Activated T-helper 1 cell treated with anti-CD3 and anti-CD28 coated beads, Interleukin-12 subunit alpha, Interleukin-12 subunit beta, Interleukin-2, Interleukin-4 antibody, amounts not matched to agents 30 ng/mL and 10 ng/mL and 1 ng/mL, durations not matched to agents 14 hours and 24 hours and 36 hours (primary cell): ENCODE results near the gene STXBP2. TPM values are rescaled to one million over a fixed set of nuclear protein-coding genes. Genes with fewer than 3 reads are reported as not detected.

Experiments
- DNase-seq: peaks from one replicate; pipeline ENCODE4 v3.0.0; 2021; ENCODE audit warnings: low spot score
- H3K27ac Mint-ChIP-seq: one replicate; pipeline ENCODE4 v1.8.0; 2021; ENCODE audit warnings: mild to moderate bottlenecking, mixed read lengths
- H3K27me3 Mint-ChIP-seq: one replicate; pipeline ENCODE4 v1.8.0; 2022; ENCODE audit warnings: mild to moderate bottlenecking, moderate library complexity, mixed read lengths; ENCODE audit not compliant: insufficient read depth
- H3K36me3 Mint-ChIP-seq: one replicate; pipeline ENCODE4 v1.8.0; 2021; ENCODE audit warnings: low read depth, mixed read lengths
- H3K4me1 Mint-ChIP-seq: one replicate; pipeline ENCODE4 v1.8.0; 2021; ENCODE audit warnings: low read depth, mixed read lengths
- H3K4me3 Mint-ChIP-seq: one replicate; pipeline ENCODE4 v1.8.0; 2021; ENCODE audit warnings: mild to moderate bottlenecking, moderate library complexity, mixed read lengths
- H3K9me3 Mint-ChIP-seq: one replicate; pipeline ENCODE4 v1.8.0; 2021; ENCODE audit warnings: mixed read lengths
- intact Hi-C: fragments of 100-400 bp; cut with micrococcal nuclease; formaldehyde crosslinking; loops from one replicate; pipeline ENCODE4 v1.15.1; 2024
- total RNA-seq: library from RNA; stranded (reverse); gene quantifications from 2 replicates; pipeline ENCODE4 v1.2.3, GENCODE V29; 2022

Gene STXBP2
- total RNA-seq, 1 donor from 2014 or later = 102 TPM

GRCh38 chr19:7690779-7691258 is 53.9 kb downstream of the STXBP2 start:
- no peak overlapping the region for H3K27ac Mint-ChIP-seq
- DNase-seq = no peak

DNA sequence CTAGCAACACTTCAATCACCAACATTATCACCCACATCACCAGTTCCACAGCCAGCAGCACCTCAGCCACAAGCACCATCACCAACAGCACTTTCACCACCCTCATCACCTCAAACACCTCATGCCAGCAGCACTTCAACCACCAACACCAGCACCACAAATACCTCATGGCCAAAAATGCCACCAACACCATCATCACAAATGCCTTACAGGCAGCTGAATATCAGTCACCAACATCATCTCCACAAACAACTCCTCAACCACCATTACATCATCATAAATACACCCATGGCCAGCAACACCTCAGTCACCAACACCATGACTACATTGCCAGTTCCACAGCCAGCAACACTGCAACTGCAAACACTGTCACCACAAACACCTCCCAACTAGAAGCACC is 54.6 kb downstream of the STXBP2 start:
- Mint-ChIP-seq H3K36me3 (no peaks in the 10 kb centered on the region), H3K27me3 (peaks cover under 1% of the 10 kb centered on the region), H3K4me1 (no peaks in the 10 kb centered on the region), H3K9me3 (no peaks in the 10 kb centered on the region), H3K4me3 (no peak overlapping the region), H3K27ac (no peak overlapping the region)
- intact Hi-C loops = no loop called here
- no peak for DNase-seq

More at GRCh38 chr19:7690779-7691258, 53.9 kb downstream of the STXBP2 start:
- Mint-ChIP-seq H3K27me3 (no peaks in the 10 kb centered on the region), H3K9me3 (no peaks in the 10 kb centered on the region), H3K4me3 (no peak overlapping the region), H3K4me1 (no peaks in the 10 kb centered on the region), H3K36me3 (no peaks in the 10 kb centered on the region)
- intact Hi-C loops = no loop called here

DNA sequence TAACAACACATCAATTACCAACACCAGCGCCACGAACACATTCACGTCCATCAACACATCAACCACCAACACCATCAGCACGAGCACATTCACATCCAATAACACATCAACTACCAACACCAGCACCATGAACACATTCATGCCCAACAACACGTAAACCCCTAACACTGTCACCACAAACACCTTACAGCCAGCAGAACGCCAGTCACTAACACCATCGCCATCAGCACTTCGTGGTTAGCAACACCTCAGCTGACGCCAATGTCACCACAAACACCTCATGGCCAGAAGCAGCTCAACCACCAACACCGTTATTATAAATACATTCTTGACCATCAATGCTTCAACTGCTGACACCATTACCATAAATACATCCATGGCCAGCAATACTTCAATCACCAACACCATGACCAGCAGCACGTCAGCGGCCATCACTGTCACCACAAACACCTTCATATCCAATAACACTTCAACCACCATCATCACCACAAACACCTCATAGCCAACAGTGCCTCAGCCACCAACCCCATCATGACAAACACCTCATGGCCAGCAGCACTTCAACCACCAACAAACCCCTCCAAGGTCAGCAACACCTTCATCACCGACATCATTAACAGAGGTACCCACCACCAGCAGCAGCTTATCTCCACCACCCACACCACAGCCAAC is 55.6 kb downstream of the STXBP2 start:
- no peak overlapping the region for H3K27ac Mint-ChIP-seq
- DNase-seq = no peak
- no peak overlapping the region for H3K4me3 Mint-ChIP-seq
- no peaks in the 10 kb centered on the region for H3K9me3 Mint-ChIP-seq
- intact Hi-C loops = no loop called here
- no peaks in the 10 kb centered on the region for H3K36me3 Mint-ChIP-seq
- no peaks in the 10 kb centered on the region for H3K4me1 Mint-ChIP-seq
- peaks cover 8% of the 10 kb centered on the region for H3K27me3 Mint-ChIP-seq

GRCh38 chr19:7694499-7694898 is 57.6 kb downstream of the STXBP2 start:
- H3K4me1 Mint-ChIP-seq = peaks cover 6% of the 10 kb centered on the region
- no peaks in the 10 kb centered on the region for H3K9me3 Mint-ChIP-seq
- DNase-seq = no peak
- intact Hi-C loops = no loop called here
- H3K4me3 Mint-ChIP-seq = no peak overlapping the region
- no peaks in the 10 kb centered on the region for H3K36me3 Mint-ChIP-seq
- H3K27ac Mint-ChIP-seq = no peak overlapping the region
- peaks cover 15% of the 10 kb centered on the region for H3K27me3 Mint-ChIP-seq

Other genes starting within 250 kb of the STXBP2 start
- gene PEX11G, start 148.1 kb upstream of the STXBP2 start, total RNA-seq = 1.4 and 1.5 TPM in 2 replicates
- 4.8 and 5.2 TPM in 2 replicates for gene ZNF358, start 121.0 kb upstream of the STXBP2 start, total RNA-seq
- gene MCOLN1, start 114.5 kb upstream of the STXBP2 start, total RNA-seq = 14.0 and 14.4 TPM in 2 replicates
- gene PNPLA6, start 101.4 kb upstream of the STXBP2 start, total RNA-seq = 131 and 136 TPM in 2 replicates
- 0.37 and 0.67 TPM in 2 replicates for gene CAMSAP3, start 41.2 kb upstream of the STXBP2 start, total RNA-seq
- 50.7 and 51.2 TPM in 2 replicates for gene XAB2, start 7.6 kb upstream of the STXBP2 start, total RNA-seq
- gene PET100, start 7.3 kb upstream of the STXBP2 start, total RNA-seq = 88.5 and 93.4 TPM in 2 replicates
- 0.34 and 1.4 TPM in 2 replicates for gene PCP2, start 3.4 kb upstream of the STXBP2 start, total RNA-seq
- gene RETN, start 31.9 kb downstream of the STXBP2 start, total RNA-seq = not detected in 2 replicates
- not detected in 2 replicates for gene MCEMP1, start 40.0 kb downstream of the STXBP2 start, total RNA-seq
- 72.2 and 86.8 TPM in 2 replicates for gene TRAPPC5, start 43.7 kb downstream of the STXBP2 start, total RNA-seq
- not detected in 2 replicates for gene FCER2, start 65.0 kb downstream of the STXBP2 start, total RNA-seq
- gene CLEC4G, start 95.0 kb downstream of the STXBP2 start, total RNA-seq = not detected in 2 replicates
- not detected in 2 replicates for gene CD209, start 110.4 kb downstream of the STXBP2 start, total RNA-seq
- gene CLEC4M, start 126.1 kb downstream of the STXBP2 start, total RNA-seq = not detected in 2 replicates
- 4.4 TPM in 2 replicates for gene EVI5L, start 193.1 kb downstream of the STXBP2 start, total RNA-seq
- 0.05 and 0.17 TPM in 2 replicates for gene PRR36, start 237.3 kb downstream of the STXBP2 start, total RNA-seq